Stimulated activated CD4-positive, alpha-beta T cell treated with anti-CD3 and anti-CD28 coated beads, Interleukin-1b, Interleukin-23, amount 100 ng/mL, for 1 hour (primary cell): Measurements from ENCODE around the gene LIPM.
"Not testable (repeated sequence)": the region's sequence is repeated elsewhere in the genome, so short reads cannot be mapped to it uniquely, and the experiment has no call there.

Source experiments
- DNase-seq, 2 donors: peaks; one replicate each; pipeline ENCODE4 v3.0.0-alpha.2; 2020; ENCODE audit warnings: low read depth in 2 of 2

Gene LIPM

DNA sequence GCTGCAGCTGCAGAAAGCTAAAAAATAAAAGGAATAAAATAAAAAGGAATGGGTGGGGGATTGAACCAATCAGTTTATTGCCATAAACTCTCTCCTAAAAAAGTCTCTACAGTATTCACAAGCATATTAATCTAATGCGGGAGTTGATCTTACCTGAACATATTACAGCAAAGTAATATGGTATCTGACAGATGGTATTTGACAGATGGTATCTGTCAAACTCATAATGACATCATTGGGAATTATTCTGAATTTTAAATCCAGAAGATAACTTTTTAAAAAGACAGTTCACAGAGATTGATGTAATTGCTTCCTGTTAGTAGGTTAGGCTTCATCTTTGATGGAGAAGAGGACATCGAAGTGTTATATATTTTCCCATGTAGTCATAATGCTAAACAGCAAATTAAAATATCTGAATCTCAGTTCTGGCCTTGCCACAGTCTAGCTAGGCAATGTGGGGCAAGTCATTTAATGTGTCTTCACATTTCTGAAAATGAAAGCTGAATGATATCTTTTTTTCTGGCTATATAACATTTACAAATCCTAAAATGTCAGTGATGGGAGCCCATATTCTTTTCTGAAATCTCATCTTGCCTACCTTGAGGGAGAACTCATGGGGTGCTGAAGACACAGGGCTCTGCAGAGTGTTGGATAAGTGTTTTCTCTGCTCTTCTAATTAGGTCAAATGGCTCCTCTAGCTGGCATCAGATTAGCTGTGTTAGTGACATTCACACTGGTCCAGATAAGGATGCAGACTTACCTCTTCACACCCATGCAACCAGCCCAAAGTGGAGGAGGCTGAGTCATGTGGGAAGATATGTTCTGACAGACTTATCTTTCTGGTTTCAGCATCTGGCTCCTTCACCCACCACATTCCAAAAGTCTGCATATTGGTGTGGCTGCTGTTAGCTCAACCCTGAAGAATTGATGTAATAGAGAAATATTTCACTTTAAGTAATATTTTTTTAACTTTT, 2.1 kb upstream of the LIPM start:
- no peak for DNase-seq

DNA sequence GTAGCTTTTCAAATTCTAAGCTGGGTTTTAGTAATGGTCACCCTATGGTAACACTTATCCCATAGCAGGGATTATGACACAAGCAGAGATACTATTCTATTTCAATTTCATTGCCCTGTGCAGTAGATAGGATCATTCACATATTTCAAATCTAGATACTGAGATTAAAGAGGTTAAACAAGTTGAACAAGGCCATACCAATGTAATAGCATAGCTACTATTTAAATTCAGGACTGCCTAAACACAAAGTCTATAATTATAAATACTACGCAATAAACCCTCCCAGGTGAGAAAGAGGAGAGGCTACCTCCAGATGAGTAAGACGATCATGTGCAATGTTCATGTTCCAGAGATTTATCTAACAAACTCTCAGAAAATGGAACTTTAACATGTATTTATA, 1.1 kb downstream of the LIPM start:
- DNase-seq: no peak

DNA sequence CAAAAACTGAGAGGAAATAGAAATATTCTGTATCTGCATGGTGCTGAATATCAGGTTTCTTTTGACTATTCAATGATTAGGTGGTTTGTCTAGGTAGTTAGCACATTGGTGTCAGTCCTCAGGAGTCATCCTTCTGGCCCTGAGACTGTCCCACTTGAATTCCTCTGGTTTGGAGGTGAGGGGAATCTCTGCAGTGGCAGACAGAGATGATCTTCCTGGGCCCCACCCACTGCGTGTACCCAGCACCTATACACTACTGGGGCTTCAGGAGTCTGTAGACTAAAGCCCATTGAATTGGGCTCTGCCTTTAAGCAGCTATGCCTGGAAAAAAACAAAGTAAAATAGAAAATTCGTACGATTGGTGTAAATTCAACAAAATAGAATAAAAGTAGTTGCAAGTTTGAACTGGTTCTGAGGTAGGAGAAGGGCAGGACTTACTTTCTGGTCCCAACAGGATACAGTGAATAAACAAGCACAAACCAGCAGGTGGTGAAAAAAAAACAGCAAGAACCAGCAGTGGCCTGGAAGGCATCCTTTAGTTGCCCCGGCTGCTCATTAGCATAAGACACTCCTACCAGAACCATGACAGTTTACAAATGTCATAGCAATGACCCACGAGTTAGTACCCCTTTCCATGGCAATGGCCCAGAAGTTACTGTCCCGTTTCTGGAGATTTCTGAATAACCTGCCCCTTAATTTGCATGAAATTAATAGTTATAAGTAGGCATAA, 1.7 kb downstream of the LIPM start:
- no peak for DNase-seq

DNA sequence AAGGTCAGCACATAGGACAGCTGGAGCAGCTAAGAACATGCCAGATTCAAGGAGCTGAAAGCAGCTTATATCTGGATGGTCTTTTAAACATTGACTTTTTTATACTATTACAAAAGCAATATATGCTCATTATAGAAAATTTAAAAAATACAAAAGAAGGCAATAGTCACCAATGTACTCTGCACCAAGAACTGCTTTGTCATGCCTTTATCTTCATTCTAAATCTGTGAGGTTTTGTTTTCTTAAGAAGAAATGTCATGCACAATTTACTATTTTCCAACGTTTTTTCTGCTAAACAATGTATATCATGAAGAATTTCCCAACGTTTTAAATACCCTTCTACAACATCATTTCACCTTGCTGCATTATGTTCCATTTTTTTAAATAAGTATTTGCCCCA, 2.8 kb downstream of the LIPM start:
- DNase-seq: no peak

DNA sequence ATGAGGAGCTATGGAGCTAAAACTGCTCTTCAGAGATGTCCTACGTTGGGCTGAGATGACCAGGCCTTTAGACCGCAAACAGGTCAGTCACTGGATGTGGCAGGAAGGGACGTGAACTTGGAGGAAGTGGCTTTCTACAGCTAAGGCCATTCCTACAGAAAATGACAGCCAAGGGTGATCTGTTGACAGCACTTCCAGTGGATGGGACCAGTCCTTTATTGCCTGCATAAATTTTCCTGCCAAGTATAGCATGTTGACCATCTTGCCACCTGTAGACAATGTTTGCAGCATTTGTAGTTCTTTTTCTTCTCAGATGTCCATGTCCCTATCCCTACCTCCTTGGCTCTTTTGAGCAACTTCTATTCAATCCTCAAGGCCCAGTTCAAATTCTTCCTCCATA, 3.4 kb downstream of the LIPM start:
- DNase-seq: no peak

DNA sequence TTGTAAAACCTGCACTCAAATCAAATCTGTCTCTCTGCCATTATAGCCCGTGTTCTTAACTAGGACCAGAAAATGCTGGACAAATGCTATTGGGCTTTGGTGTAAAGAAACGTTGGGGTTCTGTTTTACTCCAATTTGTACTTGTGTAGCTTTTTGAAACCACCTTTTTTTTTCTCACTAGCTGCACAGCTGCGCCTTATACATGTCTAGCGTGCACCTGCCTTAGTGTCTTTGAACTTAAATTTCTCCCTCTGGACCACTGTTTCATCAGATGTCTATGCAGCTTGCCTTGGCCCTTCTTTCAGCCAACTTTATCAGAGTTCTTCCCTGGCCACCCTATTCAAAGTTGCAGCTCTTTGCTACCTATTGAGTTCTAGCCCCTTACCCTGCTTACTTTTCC, 7.1 kb downstream of the LIPM start:
- no peak for DNase-seq

DNA sequence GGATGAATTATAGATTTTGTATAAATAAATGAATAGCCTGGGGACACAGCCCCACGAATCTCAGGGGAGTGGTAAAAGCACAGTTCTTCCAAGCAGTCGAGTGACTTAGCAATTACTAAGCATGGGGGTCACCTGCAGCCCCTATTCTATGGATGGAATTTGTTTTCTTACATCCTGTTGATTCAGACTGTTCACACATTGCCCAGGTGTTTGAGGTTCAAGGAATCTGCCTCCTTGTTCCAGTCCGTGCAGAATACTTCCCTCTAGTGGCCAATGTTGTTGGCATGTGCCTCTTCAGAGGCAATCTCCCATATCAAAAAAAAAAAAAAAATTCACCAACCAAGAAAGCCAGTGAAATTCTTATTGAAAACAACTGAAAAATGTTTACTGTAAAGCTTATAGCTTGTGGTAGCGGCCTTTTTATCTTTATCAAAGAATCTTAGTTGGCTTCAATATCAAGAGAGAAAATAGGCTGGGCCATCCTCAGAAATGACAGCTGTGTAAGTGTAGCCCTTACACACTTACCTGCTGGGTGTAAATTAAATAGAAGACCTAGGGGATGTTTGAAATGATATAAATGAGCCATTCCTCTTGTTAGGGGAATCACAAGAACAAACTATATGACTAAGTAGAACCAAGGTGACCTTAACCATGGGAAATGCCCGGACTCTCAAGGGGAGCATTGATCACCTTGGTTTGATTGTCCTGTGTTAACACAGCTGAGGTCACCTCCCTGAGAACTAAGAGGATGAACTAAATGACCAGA, 7.8 kb downstream of the LIPM start:
- no peak for DNase-seq

DNA sequence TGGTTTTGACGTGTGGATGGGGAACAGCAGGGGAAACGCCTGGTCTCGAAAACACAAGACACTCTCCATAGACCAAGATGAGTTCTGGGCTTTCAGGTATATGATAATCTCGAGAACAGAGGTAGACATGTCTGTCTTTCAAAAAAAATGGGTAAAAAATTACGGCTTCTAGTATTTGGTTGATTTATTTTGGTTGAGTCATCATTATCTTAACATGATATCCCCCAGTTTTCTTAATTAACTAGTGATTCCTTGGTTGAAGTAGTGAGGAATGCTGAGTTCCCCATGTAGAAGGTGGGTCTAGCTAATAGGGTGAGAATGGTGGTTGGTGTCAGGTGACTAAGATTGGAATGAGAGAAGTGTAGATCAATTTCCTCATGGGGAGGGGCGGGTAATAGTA, 10.7 kb downstream of the LIPM start:
- no peak for DNase-seq

DNA sequence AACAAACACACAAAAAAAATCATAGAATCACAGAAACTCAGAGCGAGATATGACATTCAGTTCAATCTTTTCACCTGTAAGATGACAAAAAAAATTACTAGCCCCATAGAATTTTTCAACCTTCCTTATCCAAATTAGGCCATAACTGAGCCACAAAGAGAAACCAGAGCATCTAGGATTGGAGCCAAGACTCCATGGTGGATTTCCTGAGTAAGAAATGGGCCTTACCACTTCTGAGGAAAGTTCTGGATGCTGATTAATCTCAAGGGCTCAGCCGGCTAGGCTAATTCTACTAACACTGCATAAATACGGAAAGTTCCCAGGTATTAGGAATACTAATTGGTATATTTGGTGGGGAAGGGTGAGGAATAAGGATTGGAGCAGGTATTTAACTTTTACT, 16.8 kb downstream of the LIPM start:
- no peak for DNase-seq

DNA sequence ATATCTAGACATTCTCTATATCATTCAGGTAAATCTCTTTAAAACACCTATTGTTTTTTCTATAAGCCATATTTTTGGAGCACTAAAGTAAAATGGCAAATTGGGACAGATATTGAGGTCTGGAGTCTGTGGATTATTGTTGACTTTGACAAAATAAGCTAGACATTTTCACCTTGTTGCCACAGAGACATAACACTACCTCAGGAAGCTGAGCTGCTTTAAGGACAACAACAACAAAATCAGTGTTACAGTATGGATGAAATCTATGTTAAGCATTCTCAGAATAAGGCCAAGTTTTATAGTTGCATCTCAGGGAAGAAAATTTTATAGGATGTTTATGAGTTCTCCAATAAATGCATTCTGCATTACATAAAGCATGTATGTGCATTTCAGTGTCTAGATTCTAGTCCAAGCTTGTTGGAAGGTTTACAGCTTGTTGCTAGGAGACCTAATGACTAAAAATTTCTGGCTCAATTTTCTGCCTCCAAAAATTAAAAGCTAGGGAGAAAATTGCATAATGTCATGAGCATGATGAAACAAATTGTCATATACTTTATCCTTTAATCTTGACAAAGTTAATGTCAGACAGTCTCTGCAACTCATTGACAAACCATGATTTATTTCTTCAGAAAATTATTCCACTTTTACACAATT, 18.3 kb downstream of the LIPM start:
- no peak for DNase-seq

DNA sequence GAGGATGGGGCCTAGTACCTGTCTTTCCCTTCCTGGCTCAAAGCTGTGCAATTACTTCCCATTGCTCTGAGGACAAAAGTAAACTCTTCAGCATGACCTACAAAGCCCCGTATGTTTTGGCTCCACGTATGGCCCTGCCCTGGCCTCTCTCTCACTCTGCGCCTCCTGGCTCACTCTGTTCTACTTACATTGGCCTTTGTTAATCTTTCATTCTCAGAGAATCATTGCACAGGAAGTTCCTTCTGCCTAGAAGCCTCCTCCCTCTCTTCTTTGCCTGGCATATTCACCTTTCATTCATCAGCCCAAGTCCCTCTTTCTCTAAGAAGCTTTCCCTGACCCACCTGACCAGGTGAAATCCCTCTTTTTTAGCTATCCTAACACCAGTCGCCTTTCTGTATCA, 23.9 kb downstream of the LIPM start:
- DNase-seq: no peak

DNA sequence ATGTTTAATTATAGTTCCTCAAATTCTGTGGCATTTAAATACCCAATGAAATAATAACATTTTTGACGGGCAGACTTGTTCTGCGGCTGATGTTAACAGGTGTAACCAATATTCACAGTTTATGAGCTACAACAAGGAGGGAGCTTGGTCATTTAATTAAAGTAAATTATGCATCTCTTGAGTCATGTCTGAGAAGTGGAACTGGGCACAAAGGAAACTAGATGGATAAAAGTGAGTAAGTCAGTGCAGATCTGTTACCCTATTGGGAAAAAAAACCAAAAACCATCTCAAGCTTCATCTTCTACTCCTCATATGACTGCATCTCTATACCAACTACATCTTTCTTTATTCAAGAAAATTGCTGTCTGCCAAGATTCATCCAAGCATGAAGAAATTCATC, 25.1 kb downstream of the LIPM start:
- no peak for DNase-seq

DNA sequence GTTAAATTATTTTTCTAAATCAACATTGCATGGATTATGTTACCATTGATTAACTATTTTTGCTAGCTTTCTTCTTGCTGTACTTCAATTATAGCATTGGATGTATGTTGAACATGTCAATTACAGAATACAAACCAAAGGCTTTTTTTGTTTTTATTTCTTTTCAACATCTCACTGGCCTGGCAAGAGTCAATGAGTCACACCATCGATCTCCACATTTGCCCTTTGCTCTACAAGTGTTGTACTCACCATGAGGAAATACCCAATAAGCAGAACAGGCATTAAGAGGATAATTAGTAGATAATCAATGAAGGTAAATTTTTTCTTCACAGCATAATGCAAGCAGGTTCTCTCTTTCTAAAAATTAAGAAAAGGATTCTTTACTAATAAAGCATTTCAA, 25.8 kb downstream of the LIPM start:
- no peak for DNase-seq

DNA sequence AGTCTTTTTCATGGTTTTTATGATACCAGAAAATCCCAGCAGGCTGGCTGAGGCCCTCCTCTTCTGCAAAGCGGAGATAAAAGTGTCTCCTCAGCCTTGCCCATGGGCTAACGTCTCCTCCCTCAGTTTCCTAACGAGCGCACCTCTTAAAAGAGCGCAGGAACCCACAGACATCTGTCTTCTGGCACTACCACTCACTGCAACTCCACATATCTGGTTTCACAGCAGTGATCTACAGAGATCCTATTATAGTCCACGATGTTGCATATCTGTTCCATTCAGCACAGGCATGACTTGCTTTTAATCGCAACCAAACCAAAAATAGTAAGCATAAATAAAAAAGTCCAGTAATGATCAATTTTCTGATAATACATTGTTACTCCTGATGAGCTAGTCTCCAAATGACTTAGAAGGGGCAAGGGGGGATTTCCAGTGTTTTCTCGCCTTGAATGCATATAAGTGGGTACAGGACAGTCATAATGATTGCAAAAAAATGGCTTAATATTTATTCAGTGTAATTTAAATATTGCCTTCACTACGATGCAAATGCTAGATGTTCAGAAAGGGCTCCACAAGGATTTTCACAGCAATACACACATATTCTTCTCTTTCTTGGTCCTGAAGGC, 28.2 kb downstream of the LIPM start:
- DNase-seq: no peak

DNA sequence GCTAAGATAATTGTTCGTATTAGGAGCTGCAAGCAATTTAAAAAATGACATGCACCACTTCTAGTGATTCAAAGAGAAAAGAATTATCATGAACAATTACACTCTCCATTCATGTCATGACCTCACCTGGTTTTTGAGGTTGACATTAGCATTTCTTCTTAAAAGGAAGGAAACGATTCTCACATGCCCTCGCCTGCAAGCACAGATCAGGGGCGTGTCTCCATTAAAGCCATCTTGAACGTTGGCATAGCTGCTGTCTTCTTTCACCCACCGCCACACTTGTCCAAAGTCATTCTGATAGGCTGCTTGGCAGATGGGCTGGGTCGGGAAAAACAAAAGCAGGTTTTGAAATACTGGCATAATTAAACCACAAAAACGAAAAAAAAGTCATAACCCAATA, 29.2 kb downstream of the LIPM start:
- no peak for DNase-seq

DNA sequence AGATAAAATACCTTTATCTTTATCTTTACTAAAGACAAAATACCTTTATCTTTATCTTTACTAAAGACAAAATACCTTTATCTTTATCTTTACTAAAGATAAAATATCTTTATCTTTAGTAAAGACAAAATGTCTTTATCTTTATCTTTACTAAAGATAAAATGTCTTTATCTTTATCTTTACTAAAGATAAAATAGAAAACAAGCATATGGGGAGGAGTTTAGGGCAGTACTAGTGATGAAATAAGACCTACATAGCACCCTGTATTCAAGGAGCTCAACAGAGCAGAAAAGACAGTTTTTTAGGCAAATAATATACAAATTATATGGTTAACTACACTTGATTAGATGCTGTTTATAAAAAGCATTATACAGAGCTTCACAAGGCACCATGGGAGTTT, 29.8 kb downstream of the LIPM start:
- DNase-seq: no peak

DNA sequence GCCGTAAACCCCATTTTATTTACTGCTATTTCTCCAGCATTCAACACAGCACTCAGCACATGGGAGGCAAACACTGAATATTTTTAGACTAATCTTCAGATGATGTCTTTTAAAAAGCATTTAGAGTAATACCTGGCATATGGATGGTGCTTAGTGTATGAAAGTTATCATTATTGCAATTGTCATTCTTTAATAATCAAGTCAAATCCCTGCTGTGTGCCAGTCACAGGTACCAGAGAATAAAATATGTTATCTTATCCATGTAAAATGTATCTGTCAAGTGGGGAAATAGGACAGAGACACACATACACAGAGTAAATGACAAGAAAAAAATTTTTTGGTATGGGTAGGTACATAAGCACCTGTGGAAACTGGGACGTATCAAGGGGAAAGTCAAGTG, 30.6 kb downstream of the LIPM start:
- no peak for DNase-seq

DNA sequence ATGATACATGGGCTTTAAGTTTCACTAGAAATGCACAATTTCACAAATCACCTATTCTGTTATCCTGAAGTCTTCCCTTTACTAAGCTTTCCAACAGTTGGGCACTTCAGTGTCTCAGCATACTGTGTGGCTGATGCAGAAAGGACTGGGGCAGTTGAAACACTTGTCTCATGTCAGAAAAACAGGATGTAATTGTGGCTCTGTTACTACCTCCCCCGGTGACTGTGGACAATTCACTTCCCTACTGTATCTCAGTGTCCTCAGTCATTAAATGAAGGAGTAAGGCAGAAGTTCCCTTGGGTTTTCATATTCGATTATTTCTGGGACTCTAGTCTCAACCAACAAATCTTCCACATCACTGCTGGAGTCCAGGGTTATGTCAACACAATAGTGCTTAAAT, 31.2 kb downstream of the LIPM start:
- no peak for DNase-seq

DNA sequence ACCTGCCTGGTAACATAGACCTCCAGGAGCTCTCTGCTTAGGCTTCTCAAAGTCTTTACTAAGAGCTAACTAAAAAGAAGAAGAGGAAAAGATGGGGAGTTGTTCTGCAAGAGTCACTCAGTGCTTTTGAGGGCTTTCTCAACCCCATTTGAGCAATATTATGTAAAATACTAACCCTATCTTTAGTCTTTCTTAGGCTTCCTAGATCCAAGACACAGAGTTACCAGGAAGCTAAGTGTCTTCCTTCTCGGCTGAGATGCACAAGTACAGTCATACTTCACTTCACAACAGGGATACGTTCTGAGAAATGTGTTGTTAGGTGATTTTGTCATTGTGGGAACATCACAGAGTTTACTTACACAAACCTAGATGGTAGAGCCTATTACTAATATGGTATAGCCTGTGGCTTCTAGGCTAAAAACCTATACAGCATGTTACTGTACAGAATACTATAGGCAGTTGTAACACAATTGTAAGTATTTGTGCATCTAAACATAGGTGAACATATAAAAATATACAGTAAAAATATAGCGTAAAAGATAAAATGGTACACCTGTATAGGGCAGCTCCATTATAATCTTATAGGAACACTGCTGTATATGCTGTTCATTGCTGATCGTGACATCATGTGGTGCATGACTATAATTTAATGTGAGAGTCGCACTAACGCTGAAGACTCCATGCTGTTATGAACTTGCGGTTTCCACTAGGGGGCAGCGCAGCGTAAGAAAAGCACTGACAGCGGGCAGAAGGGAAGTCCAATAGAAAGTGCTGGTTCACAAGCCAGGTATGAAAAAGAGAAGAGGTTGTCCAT, 32.8 kb downstream of the LIPM start:
- DNase-seq: peak; percentile 67 to 75

DNA sequence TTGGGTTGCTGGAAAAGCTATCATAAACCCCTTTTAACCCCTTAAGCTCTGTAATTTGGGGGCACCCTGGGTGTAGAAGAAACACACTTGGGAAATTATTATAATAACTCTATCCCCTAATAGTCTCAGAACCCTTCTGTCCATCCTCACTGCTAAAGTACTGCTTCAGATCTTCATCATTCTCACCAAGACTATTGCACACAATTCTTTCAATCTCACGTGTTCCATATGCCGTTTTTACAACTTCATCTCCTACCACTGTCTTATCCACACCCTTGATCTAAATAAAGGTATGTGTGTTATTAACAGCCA, 33.3 kb downstream of the LIPM start:
- DNase-seq: no peak

DNA sequence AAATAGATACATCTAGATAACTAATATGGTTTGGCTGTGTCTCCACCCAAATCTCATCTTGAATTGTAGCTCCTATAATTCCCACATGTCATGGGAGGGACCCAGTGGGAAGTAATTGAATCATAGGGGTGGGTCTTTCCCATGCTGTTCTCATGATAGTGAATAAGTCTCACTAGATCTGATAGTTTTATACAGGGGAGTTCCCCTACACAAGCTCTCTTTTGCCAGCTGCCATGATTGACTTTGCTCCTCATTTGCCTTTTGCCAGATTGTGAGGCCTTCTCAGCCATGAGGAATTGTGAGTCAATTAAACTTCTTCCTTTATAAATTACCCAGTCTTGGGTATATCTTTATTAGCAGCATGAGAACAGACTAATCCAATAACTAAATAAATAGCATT, 35.1 kb downstream of the LIPM start:
- not testable (repeated sequence) for DNase-seq
